HepG2 (cell line): Measurements from ENCODE around the gene TMC2. TPM values are rescaled to one million over a fixed set of nuclear protein-coding genes. Genes with fewer than 3 reads are reported as not detected.

Experiments used
- BHLHE40 ChIP-seq: IDR thresholded peaks from 2 replicates; pipeline ENCODE4 v1.6.1; 2011; ENCODE audit warnings: low read length, improper control_type of control experiment
- GZF1 ChIP-seq: sonication (generic); formaldehyde crosslinking; IDR thresholded peaks from 2 replicates; pipeline ENCODE4 v1.5.1; 2020; ENCODE audit warnings: mild to moderate bottlenecking, missing genetic modification reagents
- HOXD1 ChIP-seq: sonication (generic); formaldehyde crosslinking; IDR thresholded peaks from 2 replicates; pipeline ENCODE4 v1.5.0; 2020; ENCODE audit warnings: missing genetic modification reagents
- IKZF1 ChIP-seq: fragments of 450-650 bp; IDR thresholded peaks from 2 replicates; pipeline ENCODE4 v1.7.1; 2016
- IRX3 ChIP-seq: sonication (generic); formaldehyde crosslinking; IDR thresholded peaks from 2 replicates; pipeline ENCODE4 v1.8.1; 2023; ENCODE audit warnings: mild to moderate bottlenecking, low read depth, missing genetic modification reagents, borderline replicate concordance
- KDM1A ChIP-seq: IDR thresholded peaks from 2 replicates; pipeline ENCODE4 v1.6.1; 2016; ENCODE audit warnings: missing compliant biosample characterization
- KDM2A ChIP-seq: sonication (generic); formaldehyde crosslinking; IDR thresholded peaks from 2 replicates; pipeline ENCODE4 v1.4.0; 2020; ENCODE audit warnings: low read depth, missing genetic modification reagents, borderline replicate concordance
- KDM5A ChIP-seq: fragments of 200-600 bp; sonication (generic); IDR thresholded peaks from 2 replicates; pipeline ENCODE4 v1.7.0; 2018; ENCODE audit warnings: antibody characterized with exemption, mild to moderate bottlenecking, low read length, borderline replicate concordance
- ONECUT2 ChIP-seq: sonication (generic); formaldehyde crosslinking; IDR thresholded peaks from 2 replicates; pipeline ENCODE4 v1.4.0; 2020; ENCODE audit warnings: missing genetic modification reagents
- RARA ChIP-seq: IDR thresholded peaks from 2 replicates; pipeline ENCODE4 v1.6.1; 2016; ENCODE audit warnings: missing genetic modification reagents, missing compliant biosample characterization
- SOX5 ChIP-seq: IDR thresholded peaks from 2 replicates; pipeline ENCODE4 v1.6.1; 2016; ENCODE audit warnings: borderline replicate concordance
- SP140L ChIP-seq: sonication (generic); formaldehyde crosslinking; IDR thresholded peaks from 2 replicates; pipeline ENCODE4 v1.4.0; 2020; ENCODE audit warnings: missing genetic modification reagents, borderline replicate concordance
- TBL1XR1 ChIP-seq: fragments of 150-350 bp; IDR thresholded peaks from 2 replicates; pipeline ENCODE4 v1.6.1; 2014; ENCODE audit warnings: borderline replicate concordance, low read length; ENCODE audit not compliant: partially characterized antibody
- TBX2 ChIP-seq: sonication (generic); formaldehyde crosslinking; IDR thresholded peaks from 2 replicates; pipeline ENCODE4 v1.5.0; 2020; ENCODE audit warnings: missing genetic modification reagents, mild to moderate bottlenecking, borderline replicate concordance
- THAP11 ChIP-seq: IDR thresholded peaks from 2 replicates; pipeline ENCODE4 v1.6.1; 2016; ENCODE audit warnings: missing biosample characterization, missing genetic modification reagents
- TOPORS ChIP-seq: sonication (generic); formaldehyde crosslinking; IDR thresholded peaks from 2 replicates; pipeline ENCODE4 v1.8.0; 2023; ENCODE audit warnings: mild to moderate bottlenecking, missing genetic modification reagents
- ZNF121 ChIP-seq: sonication (generic); formaldehyde crosslinking; IDR thresholded peaks from 2 replicates; pipeline ENCODE4 v1.5.0; 2020; ENCODE audit warnings: mild to moderate bottlenecking, missing genetic modification reagents
- ZNF207 ChIP-seq: fragments of 450-650 bp; IDR thresholded peaks from 2 replicates; pipeline ENCODE4 v1.6.1; 2016; ENCODE audit warnings: antibody characterized with exemption, borderline replicate concordance
- ZNF232 ChIP-seq: sonication (generic); formaldehyde crosslinking; IDR thresholded peaks from 2 replicates; pipeline ENCODE4 v1.4.0; 2020; ENCODE audit warnings: missing genetic modification reagents, borderline replicate concordance
- ZNF547 ChIP-seq: sonication (generic); formaldehyde crosslinking; IDR thresholded peaks from 2 replicates; pipeline ENCODE4 v1.5.1; 2020; ENCODE audit warnings: mild to moderate bottlenecking, missing genetic modification reagents
- ZNF850 ChIP-seq: sonication (generic); formaldehyde crosslinking; conservative IDR thresholded peaks from 2 replicates; pipeline ENCODE4 v1.9.0; 2021; ENCODE audit warnings: mild to moderate bottlenecking, missing genetic modification reagents
- ZNF878 ChIP-seq: sonication (generic); formaldehyde crosslinking; IDR thresholded peaks from 2 replicates; pipeline ENCODE4 v1.8.1; 2023; ENCODE audit warnings: mild to moderate bottlenecking, missing genetic modification reagents, moderate library complexity
- ZSCAN20 ChIP-seq: sonication (generic); formaldehyde crosslinking; IDR thresholded peaks from 2 replicates; pipeline ENCODE4 v1.4.0; 2020; ENCODE audit warnings: missing genetic modification reagents, mild to moderate bottlenecking, borderline replicate concordance
- ZSCAN31 ChIP-seq: sonication (generic); formaldehyde crosslinking; IDR thresholded peaks from 2 replicates; pipeline ENCODE4 v1.5.0; 2020; ENCODE audit warnings: low read depth, mild to moderate bottlenecking, missing genetic modification reagents
- polyA plus RNA-seq, 8 experiments: library from polyadenylated mRNA; depleted of rRNA in 3 of 8; stranded (reverse) in 7 of 8; unstranded in 1 of 8; fragments of >200 nt; fragmentation: Illumina TruSeq in 4 of 8; extraction: Trizol in 4 of 8; gene quantifications; 2 replicates each; pipeline versions ENCODE4 v1.2.1 to v1.2.3, GENCODE V29; 2011 to 2016; ENCODE audit warnings: low read depth in 4 of 8, missing spikeins in 1 of 8, mixed read lengths in 1 of 8; ENCODE audit not compliant: insufficient read depth in 1 of 8
- total RNA-seq, 5 experiments: library from RNA; depleted of rRNA; stranded (reverse); fragments of >200 nt; fragmentation: Illumina TruSeq; extraction: Trizol; gene quantifications; 2 replicates each; pipeline ENCODE4 v1.2.3, GENCODE V29; 2016; ENCODE audit warnings: low read depth in 1 of 5
- TF ChIP-seq, protein P1 (sequence below): sonication (generic); formaldehyde crosslinking; IDR thresholded peaks from 2 replicates; pipeline ENCODE4 v1.5.1; 2020; ENCODE audit warnings: mild to moderate bottlenecking, missing genetic modification reagents, moderate library complexity
- TF ChIP-seq, protein P2 (sequence below): fragments of 450-650 bp; IDR thresholded peaks from 2 replicates; pipeline ENCODE4 v1.6.1; 2016
- TF ChIP-seq, protein P3 (sequence below): sonication (generic); formaldehyde crosslinking; IDR thresholded peaks from 2 replicates; pipeline ENCODE4 v1.8.1; 2023; ENCODE audit warnings: missing genetic modification reagents, mild to moderate bottlenecking, borderline replicate concordance
- TF ChIP-seq, protein P4 (sequence below): conservative IDR thresholded peaks from 2 replicates; pipeline ENCODE4 v1.6.1; 2018; ENCODE audit warnings: missing genetic modification reagents

Gene TMC2
- total and polyA plus RNA-seq, 2 of the 13 experiments (the other 11 are each of a cell fraction or from before 2014, with no cell fraction given), result not detected

DNA sequence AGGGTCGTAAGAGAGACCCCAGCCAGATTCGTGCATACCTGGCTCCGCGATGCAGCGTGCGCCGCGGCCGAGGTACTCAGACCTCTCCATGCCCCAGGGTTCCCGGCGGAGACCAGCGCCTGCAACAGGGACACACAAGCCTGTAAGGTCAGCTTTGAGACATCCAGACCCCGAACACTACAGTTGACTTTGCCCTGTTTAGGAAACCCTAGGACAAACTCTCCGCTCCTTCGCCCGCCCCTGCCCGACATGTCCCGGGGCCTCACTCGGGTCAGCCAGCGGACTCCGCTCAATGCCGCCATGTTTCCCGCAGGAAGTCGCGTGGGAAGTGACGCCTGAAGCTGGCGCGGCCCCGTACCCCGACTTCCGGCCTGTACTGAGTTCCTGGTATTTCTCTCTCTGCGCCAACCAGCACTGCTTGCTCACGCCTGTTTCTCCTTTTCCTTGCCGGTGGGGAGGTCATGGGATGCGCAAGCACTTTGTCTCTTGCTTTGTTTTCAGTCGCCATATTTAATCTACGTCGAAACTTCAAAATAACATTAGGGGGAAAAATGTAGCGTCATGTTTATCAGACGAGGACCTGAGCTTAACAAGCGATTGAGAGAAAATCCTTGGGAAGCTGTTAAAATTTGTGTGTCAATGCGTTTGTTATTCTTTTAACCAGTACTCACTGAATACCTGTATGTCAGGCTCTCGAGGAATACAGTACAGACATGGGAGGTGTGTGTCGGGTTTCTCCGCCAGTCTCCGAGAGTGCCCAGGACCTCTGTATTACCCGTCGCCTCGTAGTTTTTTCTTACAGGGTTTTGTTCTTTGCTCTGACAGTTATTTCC is 127.7 kb downstream of the TMC2 start, which contains the start of gene IDH3B (continued):
- TF ChIP-seq TBL1XR1 (peak; percentile 85), KDM1A (CRISPR knock-in tag) (0 out of 2 replicates have a peak, but pooled peaks have one; percentile 5), ONECUT2 (CRISPR knock-in tag) (peak; percentile 49; the same call in 1 of the 2 replicates), ZSCAN31 (CRISPR knock-in tag) (peak; percentile 87; the same call in 1 of the 2 replicates), ZNF121 (CRISPR knock-in tag) (no peak), IKZF1 (no peak), KDM2A (CRISPR knock-in tag) (peak; percentile 99), KDM5A (peak; percentile 100), BHLHE40 (no peak), ZNF850 (CRISPR knock-in tag) (peak; percentile 91), SP140L (CRISPR knock-in tag) (peak; percentile 81; the same call in 1 of the 2 replicates), GZF1 (CRISPR knock-in tag) (peak; percentile 79; the same call in 1 of the 2 replicates), IRX3 (CRISPR knock-in tag) (peak; percentile 81; the same call in 1 of the 2 replicates), ZNF878 (CRISPR knock-in tag) (no peak), ZNF547 (CRISPR knock-in tag) (peak; percentile 97), TOPORS (CRISPR knock-in tag) (peak; percentile 97), SOX5 (CRISPR knock-in tag) (peak; percentile 75), HOXD1 (CRISPR knock-in tag) (peak; percentile 78), ZNF232 (CRISPR knock-in tag) (peak; percentile 81), RARA (CRISPR knock-in tag) (peak; percentile 67), TBX2 (CRISPR knock-in tag) (peak; percentile 91), THAP11 (CRISPR knock-in tag) (peak; percentile 97), ZSCAN20 (CRISPR knock-in tag) (0 out of 2 replicates have a peak, but pooled peaks have one; percentile 22), ZNF207 (no peak)
- TF ChIP-seq, protein P1, sequence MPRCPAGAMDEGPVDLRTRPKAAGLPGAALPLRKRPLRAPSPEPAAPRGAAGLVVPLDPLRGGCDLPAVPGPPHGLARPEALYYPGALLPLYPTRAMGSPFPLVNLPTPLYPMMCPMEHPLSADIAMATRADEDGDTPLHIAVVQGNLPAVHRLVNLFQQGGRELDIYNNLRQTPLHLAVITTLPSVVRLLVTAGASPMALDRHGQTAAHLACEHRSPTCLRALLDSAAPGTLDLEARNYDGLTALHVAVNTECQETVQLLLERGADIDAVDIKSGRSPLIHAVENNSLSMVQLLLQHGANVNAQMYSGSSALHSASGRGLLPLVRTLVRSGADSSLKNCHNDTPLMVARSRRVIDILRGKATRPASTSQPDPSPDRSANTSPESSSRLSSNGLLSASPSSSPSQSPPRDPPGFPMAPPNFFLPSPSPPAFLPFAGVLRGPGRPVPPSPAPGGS (CRISPR knock-in tag), result peak; percentile 98
- TF ChIP-seq, protein P2, sequence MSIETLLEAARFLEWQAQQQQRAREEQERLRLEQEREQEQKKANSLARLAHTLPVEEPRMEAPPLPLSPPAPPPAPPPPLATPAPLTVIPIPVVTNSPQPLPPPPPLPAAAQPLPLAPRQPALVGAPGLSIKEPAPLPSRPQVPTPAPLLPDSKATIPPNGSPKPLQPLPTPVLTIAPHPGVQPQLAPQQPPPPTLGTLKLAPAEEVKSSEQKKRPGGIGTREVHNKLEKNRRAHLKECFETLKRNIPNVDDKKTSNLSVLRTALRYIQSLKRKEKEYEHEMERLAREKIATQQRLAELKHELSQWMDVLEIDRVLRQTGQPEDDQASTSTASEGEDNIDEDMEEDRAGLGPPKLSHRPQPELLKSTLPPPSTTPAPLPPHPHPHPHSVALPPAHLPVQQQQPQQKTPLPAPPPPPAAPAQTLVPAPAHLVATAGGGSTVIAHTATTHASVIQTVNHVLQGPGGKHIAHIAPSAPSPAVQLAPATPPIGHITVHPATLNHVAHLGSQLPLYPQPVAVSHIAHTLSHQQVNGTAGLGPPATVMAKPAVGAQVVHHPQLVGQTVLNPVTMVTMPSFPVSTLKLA, result no peak; the same call in 1 of the 2 replicates
- TF ChIP-seq, protein P3, sequence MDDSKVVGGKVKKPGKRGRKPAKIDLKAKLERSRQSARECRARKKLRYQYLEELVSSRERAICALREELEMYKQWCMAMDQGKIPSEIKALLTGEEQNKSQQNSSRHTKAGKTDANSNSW (CRISPR knock-in tag), result peak; percentile 96
- TF ChIP-seq, protein P4, sequence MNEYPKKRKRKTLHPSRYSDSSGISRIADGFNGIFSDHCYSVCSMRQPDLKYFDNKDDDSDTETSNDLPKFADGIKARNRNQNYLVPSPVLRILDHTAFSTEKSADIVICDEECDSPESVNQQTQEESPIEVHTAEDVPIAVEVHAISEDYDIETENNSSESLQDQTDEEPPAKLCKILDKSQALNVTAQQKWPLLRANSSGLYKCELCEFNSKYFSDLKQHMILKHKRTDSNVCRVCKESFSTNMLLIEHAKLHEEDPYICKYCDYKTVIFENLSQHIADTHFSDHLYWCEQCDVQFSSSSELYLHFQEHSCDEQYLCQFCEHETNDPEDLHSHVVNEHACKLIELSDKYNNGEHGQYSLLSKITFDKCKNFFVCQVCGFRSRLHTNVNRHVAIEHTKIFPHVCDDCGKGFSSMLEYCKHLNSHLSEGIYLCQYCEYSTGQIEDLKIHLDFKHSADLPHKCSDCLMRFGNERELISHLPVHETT, result peak; percentile 85
